SJCRH30 (cell line): ENCODE data around the gene FRAS1. TPM values are rescaled to one million over a fixed set of nuclear protein-coding genes. Genes with fewer than 3 reads are reported as not detected.

Experiments
- DNase-seq, 2 experiments: peaks; one replicate each; pipeline ENCODE4 v3.0.0-alpha.2; 2015 to 2020
- H3K27ac ChIP-seq: fragments of 250-450 bp; sonication (Bioruptor Pico); 2 replicates; pipeline ENCODE4 v1.5.1; 2020; ENCODE audit warnings: mild to moderate bottlenecking, moderate library complexity
- H3K27me3 ChIP-seq: fragments of 250-450 bp; sonication (Bioruptor Pico); 2 replicates; pipeline ENCODE4 v1.5.1; 2020; ENCODE audit warnings: mild to moderate bottlenecking, moderate library complexity
- H3K36me3 ChIP-seq: fragments of 250-450 bp; sonication (Bioruptor Pico); 2 replicates; pipeline ENCODE4 v1.5.1; 2020; ENCODE audit warnings: mild to moderate bottlenecking, moderate library complexity
- H3K4me1 ChIP-seq: fragments of 250-450 bp; sonication (Bioruptor Pico); 2 replicates; pipeline ENCODE4 v1.5.1; 2020; ENCODE audit warnings: mild to moderate bottlenecking, moderate library complexity
- H3K4me3 ChIP-seq: fragments of 250-450 bp; sonication (Bioruptor Pico); 2 replicates; pipeline ENCODE4 v1.5.1; 2020; ENCODE audit warnings: mild to moderate bottlenecking, moderate library complexity
- H3K9me3 ChIP-seq: fragments of 250-450 bp; sonication (Bioruptor Pico); replicated peaks from 2 replicates; pipeline ENCODE4 v1.5.1; 2020; ENCODE audit warnings: mild to moderate bottlenecking, moderate library complexity
- total RNA-seq: library from RNA; depleted of rRNA; stranded (reverse); fragments of >200 nt; shearing (Covaris generic); gene quantifications from 2 replicates; pipeline ENCODE4 v1.2.3, GENCODE V29; 2014

The FRAS1 gene
- total RNA-seq, 1 experiment from 2014 or later: 32.8 TPM

DNA sequence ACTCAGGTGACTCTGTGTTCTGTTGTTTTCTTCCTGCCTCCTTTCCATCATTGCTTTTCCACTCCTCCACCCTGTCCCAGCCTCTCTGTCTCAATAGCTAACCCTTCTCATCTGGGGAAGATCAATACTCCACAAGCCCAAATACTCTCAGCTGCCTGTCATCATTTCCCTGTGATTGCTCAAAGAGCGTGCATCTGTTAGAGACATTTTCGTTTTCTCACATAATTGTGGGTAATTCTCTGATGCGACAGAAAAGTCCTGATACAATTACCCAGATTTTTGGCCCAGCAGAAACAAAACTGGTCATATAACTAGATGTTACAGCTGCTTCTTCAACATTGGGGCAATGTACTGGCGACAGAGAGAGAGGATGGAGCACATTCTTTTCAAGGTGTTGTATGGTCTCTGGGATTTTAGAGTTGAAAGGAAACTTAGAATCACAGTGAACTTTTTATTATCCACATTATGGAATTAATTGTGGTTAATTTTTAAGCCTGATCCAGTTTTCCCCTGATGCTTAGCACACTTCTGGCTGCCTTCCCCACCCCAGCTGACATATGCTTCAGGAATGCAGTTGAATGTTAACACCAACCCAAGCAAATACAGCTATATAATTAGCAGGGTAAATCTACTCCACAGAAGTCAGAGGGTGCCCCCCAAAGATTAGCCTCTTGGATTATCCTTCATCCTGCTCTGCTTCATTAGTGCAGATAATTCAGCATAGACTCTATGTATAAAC lies 323.0 kb downstream of the FRAS1 start:
- no peak for DNase-seq
- H3K9me3 ChIP-seq: no peaks in the 10 kb centered on the region
- no peak overlapping the region for H3K27ac ChIP-seq
- peaks cover 44% of the 10 kb centered on the region for H3K36me3 ChIP-seq
- H3K4me1 ChIP-seq: no peaks in the 10 kb centered on the region
- H3K4me3 ChIP-seq: no peak overlapping the region
- no peaks in the 10 kb centered on the region for H3K27me3 ChIP-seq

DNA sequence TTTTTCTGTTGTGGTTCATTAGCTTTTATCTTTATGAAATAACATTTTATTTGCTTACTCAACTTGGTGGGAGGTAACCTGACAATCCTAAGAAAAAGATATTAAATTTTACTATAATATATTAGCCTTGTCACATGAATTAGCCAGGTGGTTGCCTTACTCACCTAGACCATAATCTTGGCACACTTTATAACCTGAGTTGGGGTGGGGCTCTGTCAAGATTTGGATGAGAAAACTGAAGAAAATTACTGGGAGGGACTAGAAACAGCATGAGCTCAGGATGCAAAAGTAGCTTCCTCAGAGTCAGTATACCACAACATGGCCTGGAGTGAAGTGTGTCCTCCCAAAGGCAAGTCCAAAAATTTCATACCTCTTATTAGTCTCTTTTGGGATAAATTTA lies 329.6 kb downstream of the FRAS1 start:
- H3K9me3 ChIP-seq: no peaks in the 10 kb centered on the region
- no peak overlapping the region for H3K27ac ChIP-seq
- no peak overlapping the region for H3K4me3 ChIP-seq
- no peaks in the 10 kb centered on the region for H3K27me3 ChIP-seq
- no peaks in the 10 kb centered on the region for H3K4me1 ChIP-seq
- H3K36me3 ChIP-seq: peaks cover 33% of the 10 kb centered on the region
- DNase-seq: no peak

DNA sequence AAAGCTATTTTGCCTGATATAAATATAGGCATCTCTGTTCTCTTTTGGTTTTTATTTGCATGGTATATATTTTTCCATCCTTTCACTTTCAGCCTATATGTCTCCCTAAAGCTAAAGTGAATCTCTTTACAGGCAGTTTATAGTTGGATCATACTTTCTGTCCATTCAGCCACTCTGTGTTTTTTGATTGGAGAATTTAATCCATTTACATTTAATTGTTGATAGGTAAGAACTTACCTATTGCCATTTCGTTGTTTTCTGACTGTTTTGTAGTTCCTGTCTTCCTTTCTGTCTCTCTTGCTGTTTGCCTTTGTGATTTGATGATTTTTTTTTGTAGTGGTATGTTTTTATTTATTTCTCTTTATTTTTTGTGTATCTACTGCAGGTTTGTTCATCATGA lies 338.5 kb downstream of the FRAS1 start:
- Histone ChIP-seq H3K4me1 (no peaks in the 10 kb centered on the region), H3K9me3 (peaks cover 13% of the 10 kb centered on the region), H3K27me3 (no peaks in the 10 kb centered on the region), H3K36me3 (peaks cover 12% of the 10 kb centered on the region; the same call in 1 of the 2 replicates), H3K4me3 (no peak overlapping the region), H3K27ac (no peak overlapping the region)
- DNase-seq: no peak

DNA sequence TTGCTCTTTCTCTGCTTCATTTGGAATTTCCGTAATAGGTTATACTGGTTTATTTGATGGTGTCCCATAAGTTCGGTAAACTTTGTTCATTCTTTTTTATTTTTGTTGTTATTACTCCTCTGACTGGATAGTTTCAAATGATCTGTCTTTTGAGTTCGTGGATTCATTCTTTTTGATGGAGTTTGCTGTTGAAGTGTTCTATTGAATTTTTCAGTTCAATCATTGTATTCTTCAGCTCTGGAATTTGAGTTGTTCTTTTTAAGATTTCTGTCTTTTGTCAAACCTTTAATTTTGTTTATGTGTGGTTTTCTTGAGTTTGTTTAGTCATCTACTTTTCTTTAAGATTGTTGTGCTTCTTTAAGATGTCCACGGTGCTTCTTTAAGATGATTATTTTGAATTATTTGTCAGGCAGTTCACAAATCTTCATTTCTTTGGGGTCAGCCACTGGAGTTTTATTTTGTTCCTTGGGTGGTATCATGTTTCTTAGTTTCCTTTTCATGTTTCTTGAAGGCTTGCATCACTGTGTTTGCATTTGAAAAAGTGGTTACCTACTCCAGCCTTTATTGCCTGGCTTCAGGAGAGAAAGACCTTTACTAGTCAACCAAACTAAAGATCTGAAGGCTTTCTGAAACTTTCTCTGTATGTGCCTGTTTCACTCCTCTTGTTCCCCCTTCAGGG lies 339.6 kb downstream of the FRAS1 start:
- no peak overlapping the region for H3K27ac ChIP-seq
- H3K36me3 ChIP-seq: peaks cover 17% of the 10 kb centered on the region; the same call in 1 of the 2 replicates
- peaks cover 13% of the 10 kb centered on the region for H3K9me3 ChIP-seq
- H3K4me3 ChIP-seq: no peak overlapping the region
- no peaks in the 10 kb centered on the region for H3K4me1 ChIP-seq
- DNase-seq: no peak
- H3K27me3 ChIP-seq: no peaks in the 10 kb centered on the region

DNA sequence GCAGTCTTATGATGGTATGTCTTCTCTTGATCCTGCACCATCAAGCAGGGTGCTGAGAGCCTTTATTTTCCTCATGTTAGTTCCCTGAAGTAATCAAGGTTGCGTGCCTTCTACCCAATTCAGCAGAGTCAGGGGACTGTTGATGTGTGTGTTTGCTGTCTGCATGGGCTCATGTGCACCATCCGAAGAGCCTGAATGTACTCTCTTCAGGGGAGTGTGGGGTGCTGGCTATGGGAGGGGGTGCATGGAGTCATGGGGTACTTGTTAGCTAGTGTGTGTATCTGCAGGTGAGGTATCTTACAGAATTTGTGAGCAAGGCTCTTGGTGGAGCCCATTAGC lies 340.1 kb downstream of the FRAS1 start:
- no peaks in the 10 kb centered on the region for H3K4me1 ChIP-seq
- no peaks in the 10 kb centered on the region for H3K27me3 ChIP-seq
- peaks cover 13% of the 10 kb centered on the region for H3K9me3 ChIP-seq
- H3K4me3 ChIP-seq: no peak overlapping the region
- peaks cover 18% of the 10 kb centered on the region; the same call in 1 of the 2 replicates for H3K36me3 ChIP-seq
- no peak overlapping the region for H3K27ac ChIP-seq
- no peak for DNase-seq

DNA sequence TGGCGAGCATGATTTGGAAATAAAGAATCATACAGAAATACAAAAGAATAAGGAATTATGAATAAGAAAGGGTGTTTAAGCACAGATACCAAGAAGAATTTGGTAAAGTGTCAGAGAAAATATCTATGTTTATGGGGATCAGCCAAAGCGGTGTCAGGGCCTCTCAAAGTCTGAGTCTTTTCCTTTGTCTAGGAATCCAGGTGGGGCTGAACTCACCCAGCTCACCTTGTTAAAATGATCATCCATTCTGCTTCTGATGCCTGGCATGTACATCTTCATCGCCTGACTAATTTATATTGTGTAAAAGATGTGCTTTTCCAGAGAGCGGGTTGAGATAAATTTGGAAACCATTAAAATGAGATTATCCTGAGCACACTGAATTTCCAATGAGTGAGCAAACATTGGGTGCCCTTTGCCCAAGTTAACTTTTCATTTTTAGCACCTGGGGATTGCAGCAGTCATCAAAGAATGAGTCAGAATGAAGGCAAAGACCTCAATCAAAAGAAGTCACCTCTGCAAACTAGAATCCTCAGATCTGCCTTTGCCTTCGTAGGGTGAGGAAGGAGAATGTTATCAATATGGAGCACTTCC lies 352.6 kb downstream of the FRAS1 start:
- DNase-seq: no peak

DNA sequence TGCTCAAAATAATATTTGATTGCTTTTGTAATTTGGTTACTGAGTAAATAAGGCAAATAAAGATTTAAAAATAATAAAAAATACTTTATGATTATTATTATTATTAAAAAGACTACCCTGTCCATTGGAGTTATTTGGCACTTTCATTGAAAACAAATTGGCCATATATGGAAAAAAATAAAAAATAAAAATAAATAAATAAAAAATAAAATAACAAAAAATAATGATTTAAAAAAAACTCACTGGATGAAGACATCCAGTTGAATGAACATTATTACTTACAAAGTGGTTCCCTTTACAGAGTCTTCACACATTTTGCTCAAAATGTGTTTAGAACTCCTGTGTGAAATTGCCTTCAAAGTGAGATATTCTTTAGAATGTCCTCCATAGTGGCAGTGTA lies 353.1 kb downstream of the FRAS1 start:
- Histone ChIP-seq H3K36me3 (peaks cover 3% of the 10 kb centered on the region; the same call in 1 of the 2 replicates), H3K27me3 (no peaks in the 10 kb centered on the region), H3K9me3 (no peaks in the 10 kb centered on the region), H3K27ac (no peak overlapping the region), H3K4me1 (no peaks in the 10 kb centered on the region; the same call in 1 of the 2 replicates), H3K4me3 (no peak overlapping the region)
- no peak for DNase-seq

More for the DNA sequence above, 352.6 kb downstream of the FRAS1 start:
- H3K4me3 ChIP-seq: no peak overlapping the region
- no peaks in the 10 kb centered on the region for H3K27me3 ChIP-seq
- H3K36me3 ChIP-seq: peaks cover 3% of the 10 kb centered on the region; the same call in 1 of the 2 replicates
- no peaks in the 10 kb centered on the region; the same call in 1 of the 2 replicates for H3K4me1 ChIP-seq
- no peak overlapping the region for H3K27ac ChIP-seq
- no peaks in the 10 kb centered on the region for H3K9me3 ChIP-seq

DNA sequence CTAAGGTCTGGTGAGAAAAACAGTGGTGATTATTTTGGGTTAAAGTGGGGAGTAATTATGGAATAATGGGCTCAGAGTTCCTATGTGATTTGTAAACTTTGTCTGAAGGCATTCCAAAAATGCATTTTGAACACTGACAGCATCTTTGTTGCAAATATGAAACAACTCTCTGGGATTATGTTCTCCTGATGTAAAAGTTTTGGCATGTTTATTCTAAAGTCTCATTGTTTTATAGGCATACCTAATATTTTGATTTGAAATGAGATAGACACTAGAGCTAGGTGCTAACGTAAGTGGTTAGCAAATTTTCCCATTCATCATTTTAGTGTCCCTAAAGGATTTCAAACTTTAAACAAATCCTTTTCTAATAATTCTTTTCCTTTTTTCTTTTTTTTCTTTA lies 353.6 kb downstream of the FRAS1 start:
- DNase-seq: no peak
- no peak overlapping the region for H3K4me3 ChIP-seq

DNA sequence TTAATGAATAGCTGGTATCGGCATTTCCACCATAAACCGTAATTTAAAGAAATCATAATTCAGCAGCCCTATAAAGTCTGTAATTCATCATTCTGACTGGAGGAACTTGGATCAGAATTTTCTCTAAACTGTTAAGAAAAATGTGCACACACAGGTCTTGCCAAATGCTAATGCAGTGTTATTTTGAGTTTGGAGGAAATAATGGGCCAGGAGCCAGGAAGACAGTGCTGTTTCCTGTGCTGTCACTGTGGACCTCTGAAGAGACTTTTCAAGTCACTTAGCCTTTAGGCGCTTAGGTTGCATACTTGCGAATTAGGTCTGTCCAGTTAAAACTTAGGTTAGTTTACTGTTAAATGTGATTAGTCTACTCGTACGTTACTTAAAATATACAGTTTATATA lies 357.0 kb downstream of the FRAS1 start:
- no peak overlapping the region for H3K4me3 ChIP-seq
- no peak overlapping the region for H3K27ac ChIP-seq
- H3K36me3 ChIP-seq: no peaks in the 10 kb centered on the region; the same call in 1 of the 2 replicates
- H3K9me3 ChIP-seq: no peaks in the 10 kb centered on the region
- no peak for DNase-seq
- peaks cover 22% of the 10 kb centered on the region for H3K4me1 ChIP-seq
- 0 out of 2 replicates have a peak, but pooled peaks cover 3% of the 10 kb centered on the region for H3K27me3 ChIP-seq

More for the DNA sequence above, 353.6 kb downstream of the FRAS1 start:
- Histone ChIP-seq H3K4me1 (no peaks in the 10 kb centered on the region; the same call in 1 of the 2 replicates), H3K36me3 (peaks cover 3% of the 10 kb centered on the region; the same call in 1 of the 2 replicates), H3K9me3 (no peaks in the 10 kb centered on the region), H3K27me3 (no peaks in the 10 kb centered on the region), H3K27ac (no peak overlapping the region)

DNA sequence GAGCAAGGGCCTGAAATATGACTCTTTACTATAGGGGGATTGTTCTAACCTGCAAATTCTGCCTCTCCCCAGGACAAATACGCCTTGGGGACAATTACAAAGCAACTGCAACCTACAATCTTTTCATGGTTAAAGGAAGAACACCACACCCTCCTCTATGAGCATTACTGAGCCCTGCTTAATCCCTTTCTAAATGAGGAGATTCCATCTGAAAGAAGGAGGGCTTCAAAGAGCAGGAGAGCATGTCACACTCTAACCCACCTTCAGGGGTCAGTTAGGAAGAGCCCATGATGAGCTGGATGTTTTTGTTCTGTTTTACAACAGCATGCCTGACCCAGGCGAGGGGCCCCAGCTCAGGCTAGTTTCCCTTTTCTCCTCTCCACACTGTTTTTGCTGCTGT lies 360.5 kb downstream of the FRAS1 start:
- H3K4me1 ChIP-seq: peaks cover 26% of the 10 kb centered on the region
- H3K4me3 ChIP-seq: no peak overlapping the region
- no peaks in the 10 kb centered on the region for H3K9me3 ChIP-seq
- peak; percentile 11 to 52 for DNase-seq
- H3K36me3 ChIP-seq: peaks cover 25% of the 10 kb centered on the region
- H3K27ac ChIP-seq: peak overlapping the region; percentile 36
- H3K27me3 ChIP-seq: 0 out of 2 replicates have a peak, but pooled peaks cover 3% of the 10 kb centered on the region

DNA sequence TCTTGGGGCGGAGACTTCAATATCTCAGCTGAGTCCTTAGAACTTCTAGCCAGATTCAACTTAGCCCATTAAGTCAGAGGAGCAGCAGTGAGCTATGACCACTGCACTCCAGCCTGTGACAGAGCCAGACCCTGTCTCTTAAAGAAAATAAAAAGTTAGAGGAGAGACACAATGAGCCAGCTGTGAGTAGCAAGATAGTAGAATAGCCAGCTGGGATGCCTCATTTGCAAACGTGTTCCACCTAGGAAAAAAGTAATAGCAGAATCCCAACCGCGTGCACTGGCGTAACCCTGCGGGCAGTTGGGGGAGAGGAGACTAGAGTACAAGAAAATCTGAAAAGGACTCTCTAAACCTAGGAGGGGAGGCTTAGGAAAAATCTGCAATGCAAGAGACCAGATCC lies 361.3 kb downstream of the FRAS1 start:
- H3K4me1 ChIP-seq: peaks cover 26% of the 10 kb centered on the region
- 0 out of 2 replicates have a peak, but pooled peaks cover 3% of the 10 kb centered on the region for H3K27me3 ChIP-seq
- H3K4me3 ChIP-seq: no peak overlapping the region
- H3K27ac ChIP-seq: peak overlapping the region; percentile 36
- H3K9me3 ChIP-seq: no peaks in the 10 kb centered on the region
- peak; percentile 26 to 49 for DNase-seq
- peaks cover 25% of the 10 kb centered on the region for H3K36me3 ChIP-seq

DNA sequence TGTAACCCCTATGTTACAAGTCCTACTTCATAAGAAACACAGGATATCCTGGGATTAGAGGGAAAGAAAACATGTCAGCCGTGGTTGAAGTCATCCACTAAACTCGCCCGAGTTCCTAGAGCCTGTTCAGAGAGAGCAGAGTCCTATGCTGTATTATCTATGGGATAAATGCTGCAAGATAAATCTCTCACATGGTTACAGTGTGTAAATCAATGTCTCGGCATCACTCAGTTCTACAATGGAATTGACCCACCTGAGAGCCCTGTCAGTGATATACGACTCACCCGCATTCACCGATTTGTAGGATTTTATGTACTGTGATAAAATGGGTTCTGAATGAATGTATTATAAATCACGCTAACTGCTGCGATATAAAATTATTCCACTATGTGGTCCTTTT lies 366.7 kb downstream of the FRAS1 start:
- H3K36me3 ChIP-seq: peaks cover 36% of the 10 kb centered on the region
- no peaks in the 10 kb centered on the region for H3K9me3 ChIP-seq
- peaks cover 8% of the 10 kb centered on the region for H3K4me1 ChIP-seq
- H3K4me3 ChIP-seq: no peak overlapping the region
- peak in 1 of 2 experiments; percentile 16 for DNase-seq
- no peak overlapping the region for H3K27ac ChIP-seq
- no peaks in the 10 kb centered on the region for H3K27me3 ChIP-seq

DNA sequence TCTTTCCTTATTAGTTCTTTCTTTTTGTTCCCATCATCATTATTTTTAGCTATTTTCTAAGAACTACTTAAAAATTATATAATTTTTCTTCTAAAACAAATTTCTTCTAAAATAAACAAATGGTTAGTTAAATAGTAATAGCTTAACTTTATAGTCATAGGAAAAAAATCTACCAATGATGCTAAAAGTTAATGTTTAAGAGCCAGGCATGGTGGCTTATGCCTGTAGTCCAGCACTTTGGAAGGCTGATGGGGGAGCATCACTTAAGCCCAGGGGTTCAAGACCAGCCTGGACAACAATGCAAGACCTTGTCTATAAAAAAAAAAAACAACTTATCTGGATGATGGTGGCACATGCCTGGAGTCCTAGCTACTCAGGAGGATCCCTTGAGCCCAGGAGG lies 367.3 kb downstream of the FRAS1 start:
- no peaks in the 10 kb centered on the region for H3K9me3 ChIP-seq
- no peak overlapping the region for H3K27ac ChIP-seq
- H3K4me1 ChIP-seq: peaks cover under 1% of the 10 kb centered on the region; the same call in 1 of the 2 replicates
- H3K36me3 ChIP-seq: peaks cover 35% of the 10 kb centered on the region
- no peak for DNase-seq
- no peak overlapping the region for H3K4me3 ChIP-seq
- no peaks in the 10 kb centered on the region for H3K27me3 ChIP-seq

DNA sequence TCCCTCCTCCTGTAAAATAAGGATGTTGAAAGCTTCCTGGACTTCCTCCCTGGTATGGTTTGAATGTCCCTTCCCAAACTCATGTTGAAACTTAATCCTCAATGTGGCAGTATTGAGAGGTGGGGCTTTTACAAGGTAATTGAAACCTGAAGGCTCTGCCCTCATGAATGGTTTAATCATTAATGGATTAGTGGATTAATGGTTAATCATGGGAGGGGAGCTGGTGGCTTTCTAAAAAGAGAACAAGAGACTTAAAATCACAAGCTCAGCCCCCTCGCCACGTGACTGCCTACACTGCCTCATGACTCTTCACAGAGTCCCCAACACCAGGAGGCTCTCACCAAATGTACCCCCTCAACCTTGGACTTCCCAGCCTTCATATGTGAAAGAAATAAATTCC lies 369.8 kb downstream of the FRAS1 start:
- Histone ChIP-seq H3K4me3 (no peak overlapping the region), H3K36me3 (peaks cover 24% of the 10 kb centered on the region), H3K27me3 (no peaks in the 10 kb centered on the region), H3K4me1 (no peaks in the 10 kb centered on the region), H3K27ac (no peak overlapping the region), H3K9me3 (no peaks in the 10 kb centered on the region)
- DNase-seq: no peak

DNA sequence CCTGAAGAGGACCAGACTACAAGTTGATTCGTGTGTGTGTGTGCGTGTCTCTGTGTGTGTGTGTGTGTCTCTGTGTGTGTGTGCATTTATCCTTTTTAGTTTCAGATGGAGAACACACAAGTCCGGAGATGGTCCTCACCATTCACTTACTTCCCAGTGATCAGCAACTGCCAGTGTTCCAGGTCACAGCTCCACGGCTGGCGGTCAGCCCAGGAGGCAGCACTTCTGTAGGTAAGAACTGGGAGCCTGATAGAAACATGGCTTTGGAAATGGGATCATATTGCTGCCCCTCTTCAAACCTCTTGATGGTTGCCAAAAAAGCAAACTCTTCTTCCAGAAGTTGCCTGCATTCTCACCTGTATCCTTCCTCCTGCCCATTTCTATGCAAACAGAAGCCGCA lies 371.9 kb downstream of the FRAS1 start:
- H3K27me3 ChIP-seq: no peaks in the 10 kb centered on the region
- H3K9me3 ChIP-seq: no peaks in the 10 kb centered on the region
- H3K4me3 ChIP-seq: no peak overlapping the region
- no peaks in the 10 kb centered on the region for H3K4me1 ChIP-seq
- no peak overlapping the region for H3K27ac ChIP-seq
- no peak for DNase-seq
- H3K36me3 ChIP-seq: peaks cover 16% of the 10 kb centered on the region
